ENCODE measurements around the gene CXXC5. TPM values are rescaled to one million over a fixed set of nuclear protein-coding genes. Genes with fewer than 3 reads are reported as not detected.

The CXXC5 gene
- total and polyA plus RNA-seq, 2 of the 4 experiments (the other 2 are of a cell fraction): 24.9 to 35.7 TPM

DNA sequence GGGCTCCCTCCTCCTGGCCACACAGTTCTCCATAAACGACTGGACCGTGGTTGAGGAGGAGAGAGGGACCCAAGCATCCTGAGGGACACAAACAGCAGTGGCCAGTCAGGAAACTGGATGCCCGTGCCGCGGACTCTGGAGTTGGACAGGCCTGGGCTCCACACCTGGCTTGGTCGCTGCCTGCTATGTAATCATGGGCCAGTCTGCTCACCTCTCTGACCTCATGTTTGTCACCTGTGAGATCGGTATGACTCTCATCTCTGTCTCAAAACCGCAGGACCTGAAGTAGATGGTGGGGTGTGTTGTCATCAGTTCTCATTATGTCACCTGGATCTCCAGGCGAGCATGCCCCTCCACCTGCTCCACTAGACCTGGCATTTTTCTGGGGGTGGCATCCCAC is 14.5 kb downstream of the CXXC5 start:
- POLR2A ChIA-PET (ENCODE audit: unreplicated experiment): interaction anchor here (0.5 kb wide), 1 partner anchor 160 kb away, joined by 3 read pairs; no protein-coding TSS in a partner anchor
- 0 out of 2 replicates have a peak overlapping the region, but pooled peaks have one; percentile 32 for H3K14ac ChIP-seq (replicated peaks; ENCODE audit: low read depth, low read length)
- peaks cover 8% of the 10 kb centered on the region; the same call in 1 of the 2 replicates for H4K20me1 ChIP-seq (ENCODE audit: insufficient read depth, low read length)
- H2BK5ac ChIP-seq (ENCODE audit: low read depth, low read length, poor library complexity, severe bottlenecking): no peak overlapping the region
- TF ChIP-seq POLR2A (IDR thresholded peaks at IDR 0.05; ENCODE audit: low read depth, low read length): no peak
- no peak for TF ChIP-seq NFE2L2 (IDR thresholded peaks at IDR 0.05; ENCODE audit: low read depth, low read length)
- no peak for TF ChIP-seq RFX5 (IDR thresholded peaks at IDR 0.05; ENCODE audit: low read depth, low read length)
- TF ChIP-seq, protein P1, sequence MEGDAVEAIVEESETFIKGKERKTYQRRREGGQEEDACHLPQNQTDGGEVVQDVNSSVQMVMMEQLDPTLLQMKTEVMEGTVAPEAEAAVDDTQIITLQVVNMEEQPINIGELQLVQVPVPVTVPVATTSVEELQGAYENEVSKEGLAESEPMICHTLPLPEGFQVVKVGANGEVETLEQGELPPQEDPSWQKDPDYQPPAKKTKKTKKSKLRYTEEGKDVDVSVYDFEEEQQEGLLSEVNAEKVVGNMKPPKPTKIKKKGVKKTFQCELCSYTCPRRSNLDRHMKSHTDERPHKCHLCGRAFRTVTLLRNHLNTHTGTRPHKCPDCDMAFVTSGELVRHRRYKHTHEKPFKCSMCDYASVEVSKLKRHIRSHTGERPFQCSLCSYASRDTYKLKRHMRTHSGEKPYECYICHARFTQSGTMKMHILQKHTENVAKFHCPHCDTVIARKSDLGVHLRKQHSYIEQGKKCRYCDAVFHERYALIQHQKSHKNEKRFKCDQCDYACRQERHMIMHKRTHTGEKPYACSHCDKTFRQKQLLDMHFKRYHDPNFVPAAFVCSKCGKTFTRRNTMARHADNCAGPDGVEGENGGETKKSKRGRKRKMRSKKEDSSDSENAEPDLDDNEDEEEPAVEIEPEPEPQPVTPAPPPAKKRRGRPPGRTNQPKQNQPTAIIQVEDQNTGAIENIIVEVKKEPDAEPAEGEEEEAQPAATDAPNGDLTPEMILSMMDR (conservative IDR thresholded peaks at IDR 0.05; ENCODE audit: low read depth, low read length): no peak
- TF ChIP-seq, protein P2, sequence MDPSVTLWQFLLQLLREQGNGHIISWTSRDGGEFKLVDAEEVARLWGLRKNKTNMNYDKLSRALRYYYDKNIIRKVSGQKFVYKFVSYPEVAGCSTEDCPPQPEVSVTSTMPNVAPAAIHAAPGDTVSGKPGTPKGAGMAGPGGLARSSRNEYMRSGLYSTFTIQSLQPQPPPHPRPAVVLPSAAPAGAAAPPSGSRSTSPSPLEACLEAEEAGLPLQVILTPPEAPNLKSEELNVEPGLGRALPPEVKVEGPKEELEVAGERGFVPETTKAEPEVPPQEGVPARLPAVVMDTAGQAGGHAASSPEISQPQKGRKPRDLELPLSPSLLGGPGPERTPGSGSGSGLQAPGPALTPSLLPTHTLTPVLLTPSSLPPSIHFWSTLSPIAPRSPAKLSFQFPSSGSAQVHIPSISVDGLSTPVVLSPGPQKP (IDR thresholded peaks at IDR 0.05; ENCODE audit: borderline replicate concordance, low read depth, low read length): no peak
- no peak for TF ChIP-seq RCOR1 (IDR thresholded peaks at IDR 0.05; ENCODE audit: insufficient replicate concordance, low read length)
- no peak for TF ChIP-seq CHD1 (IDR thresholded peaks at IDR 0.05; ENCODE audit: low read depth, low read length)
- TF ChIP-seq, protein P3, sequence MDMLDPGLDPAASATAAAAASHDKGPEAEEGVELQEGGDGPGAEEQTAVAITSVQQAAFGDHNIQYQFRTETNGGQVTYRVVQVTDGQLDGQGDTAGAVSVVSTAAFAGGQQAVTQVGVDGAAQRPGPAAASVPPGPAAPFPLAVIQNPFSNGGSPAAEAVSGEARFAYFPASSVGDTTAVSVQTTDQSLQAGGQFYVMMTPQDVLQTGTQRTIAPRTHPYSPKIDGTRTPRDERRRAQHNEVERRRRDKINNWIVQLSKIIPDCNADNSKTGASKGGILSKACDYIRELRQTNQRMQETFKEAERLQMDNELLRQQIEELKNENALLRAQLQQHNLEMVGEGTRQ (IDR thresholded peaks at IDR 0.05; ENCODE audit: low read depth, low read length): no peak
- TF ChIP-seq BHLHE40 (IDR thresholded peaks at IDR 0.05; ENCODE audit: low read depth, low read length): no peak
- no peak for TF ChIP-seq SMC3 (IDR thresholded peaks at IDR 0.05; ENCODE audit: low read depth, low read length)
- no peak for TF ChIP-seq CEBPB (IDR thresholded peaks at IDR 0.05; ENCODE audit: low read depth, low read length)
- H4K8ac ChIP-seq (ENCODE audit: low read depth in 2 of 2, low read length in 2 of 2): no peak overlapping the region
- no peak overlapping the region for H4K5ac ChIP-seq (ENCODE audit: low read depth, low read length)
- H3K56ac ChIP-seq (ENCODE audit: extremely low read depth, insufficient read depth, low read length): no peak overlapping the region
- intact Hi-C loops (cut with micrococcal nuclease): no loop called here
- H3K36me3 ChIP-seq (ENCODE audit: control insufficient read depth, insufficient read depth, low read length): no peaks in the 10 kb centered on the region
- peak overlapping the region; percentile 60 for H2BK20ac ChIP-seq (ENCODE audit: low read depth, low read length)
- H4K91ac ChIP-seq (ENCODE audit: insufficient read depth, low read depth, low read length): peak overlapping the region; percentile 90
- ATAC-seq (ENCODE audit: low read depth) (no peak), DNase-seq (no peak)
- in situ Hi-C loops (cut with MboI; ENCODE audit: low sequenced_read_pairs): no loop called here
- H2AK5ac ChIP-seq (ENCODE audit: low read depth, low read length): peak overlapping the region; percentile 100
- no peak overlapping the region for H3K4me2 ChIP-seq (ENCODE audit: low read depth, low read length)
- no peak overlapping the region for H3K4me3 ChIP-seq (ENCODE audit: insufficient read depth, low read depth, low read length)
- WGBS, 2 experiments (ENCODE audit: extremely low coverage in 2 of 2, insufficient read length in 1 of 2): 97% methylated on average over 4 of the region's 9 CpGs; no CpG with 5 or more reads in 1 of the 2 experiments
- H3K79me1 ChIP-seq (ENCODE audit: low read depth in 1 of 2, low read length in 2 of 2): peaks cover 38 to 93% of the 10 kb centered on the region in 2 experiments
- dilution Hi-C loops (cut with HindIII; ENCODE audit: low sequenced_read_pairs, unreplicated experiment): no loop called here
- H2BK120ac ChIP-seq (ENCODE audit: low read depth, low read length): peak overlapping the region; percentile 63
- BruUV-seq (replicated peaks): no TSS peak
- H3K9ac ChIP-seq (ENCODE audit: low read depth, low read length): no peak overlapping the region
- H3K27ac ChIP-seq (ENCODE audit: insufficient read depth, low read length): no peak overlapping the region
- CTCF ChIA-PET: no interaction called here
- H3K18ac ChIP-seq (ENCODE audit: low read depth, low read length): no peak overlapping the region
- H3K4ac ChIP-seq (ENCODE audit: low read depth, low read length): peak overlapping the region; percentile 100
- H2BK15ac ChIP-seq (ENCODE audit: low read depth, low read length): peak overlapping the region; percentile 93; the same call in 1 of the 3 replicates
- H3K23ac ChIP-seq (ENCODE audit: low read depth, low read length): peak overlapping the region; percentile 55; the same call in 1 of the 2 replicates
- peaks cover 45% of the 10 kb centered on the region for H3K4me1 ChIP-seq (ENCODE audit: control insufficient read depth, insufficient read depth, low read length)
- H2AK9ac ChIP-seq (replicated peaks; ENCODE audit: low read depth, low read length, poor library complexity): no peak overlapping the region
- H2AFZ ChIP-seq (replicated peaks; ENCODE audit: low read length, poor library complexity): peak overlapping the region; percentile 56
- H3K9me3 ChIP-seq (ENCODE audit: control insufficient read depth, insufficient read depth, low read length): no peaks in the 10 kb centered on the region
- peaks cover 34% of the 10 kb centered on the region for H3K9me1 ChIP-seq (ENCODE audit: insufficient read depth, low read length)
- no peaks in the 10 kb centered on the region for H3K27me3 ChIP-seq (ENCODE audit: control insufficient read depth, insufficient read depth, low read length)

Data from IMR-90 (cell line).